ENCODE measurements around the gene FGD2. TPM values are rescaled to one million over a fixed set of nuclear protein-coding genes. Genes with fewer than 3 reads are reported as not detected.

FGD2 gene
- 0.09 and 0.13 TPM in 2 replicates for total RNA-seq (2021)
- long read RNA-seq: 0 reads

GRCh38 chr6:37005061-37005810 is at the start of gene FGD2:
Gene FGD2 (plus strand): TSS chr6:37005655. CDS start chr6:37005818, 163 bp downstream.
- no peak within 1 kb of the TSS for H2BK120ac ChIP-seq (ENCODE audit: low read depth, low read length, poor library complexity, severe bottlenecking)
- no peak within 1 kb of the TSS; the same call in 1 of the 2 replicates for H2BK15ac ChIP-seq (ENCODE audit: low read depth, low read length)
- no CpG with 5 or more reads among the region's 14 CpGs for WGBS (ENCODE audit: extremely low coverage, insufficient read length, low lambda C conversion rate)
- no peak within 1 kb of the TSS for H3K4me2 ChIP-seq (ENCODE audit: insufficient read depth, insufficient read length, low read length)
- Mint-ChIP-seq H3K4me3 (no peak within 1 kb of the TSS), H3K4me1 (no peaks in the 10 kb centered on the region), H3K36me3 (ENCODE audit: insufficient read depth in 1 of 3, low read depth in 3 of 3) (no peaks in the 10 kb centered on the region), H3K27ac (no peak within 1 kb of the TSS; a peak in 1 of 7 replicates), H3K9me3 (peaks cover 0 to 3% of the 10 kb centered on the region in 2 experiments; a peak in 2 of 5 replicates), H3K27me3 (ENCODE audit: low read depth) (peaks cover 6% of the 10 kb centered on the region; the same call in 1 of the 2 replicates)
- no peaks in the 10 kb centered on the region for H3K9me3 ChIP-seq (ENCODE audit: control insufficient read depth, low read depth, low read length)
- H3K14ac ChIP-seq (ENCODE audit: insufficient read depth, low read length): no peak within 1 kb of the TSS
- no peak within 1 kb of the TSS for H3K27ac ChIP-seq (ENCODE audit: insufficient read length, low read depth, low read length)
- no peak within 1 kb of the TSS for H2BK20ac ChIP-seq (ENCODE audit: low read depth, low read length, poor library complexity, severe bottlenecking)
- H4K8ac ChIP-seq (replicated peaks; ENCODE audit: insufficient read length, low read depth, low read length): no peak within 1 kb of the TSS
- no peak within 1 kb of the TSS for H2AFZ ChIP-seq (ENCODE audit: low read length)
- no peaks in the 10 kb centered on the region for H3K23me2 ChIP-seq (ENCODE audit: insufficient read length, low read depth, low read length, poor library complexity, severe bottlenecking)
- DNase-seq: no peak
- H3K4ac ChIP-seq (ENCODE audit: low read depth, low read length): no peak within 1 kb of the TSS
- H3K9ac ChIP-seq (ENCODE audit: extremely low read depth, insufficient read length, low read length): no peak within 1 kb of the TSS
- no peak within 1 kb of the TSS for H4K91ac ChIP-seq (ENCODE audit: insufficient read length, low read depth, low read length)
- no peak within 1 kb of the TSS for H4K5ac ChIP-seq (ENCODE audit: insufficient read length, low read depth, low read length)
- H2BK12ac ChIP-seq (ENCODE audit: insufficient read length, low read depth, low read length): no peak within 1 kb of the TSS
- H3K56ac ChIP-seq (ENCODE audit: insufficient read length, low read depth, low read length): no peak within 1 kb of the TSS
- no peaks in the 10 kb centered on the region for H3K79me1 ChIP-seq (ENCODE audit: insufficient read depth, low read depth, low read length, poor library complexity, severe bottlenecking)
- no peak within 1 kb of the TSS for H3K23ac ChIP-seq (ENCODE audit: insufficient read length, low read depth, low read length)
- no peak within 1 kb of the TSS for H2BK5ac ChIP-seq (ENCODE audit: insufficient read length, low read length)
- no peak for TF ChIP-seq CTCF (conservative IDR thresholded peaks at IDR 0.05)
- no peaks in the 10 kb centered on the region for H4K20me1 ChIP-seq (ENCODE audit: control insufficient read depth, insufficient read depth, insufficient read length)
- H3K79me2 ChIP-seq (ENCODE audit: insufficient read depth, low read length): no peaks in the 10 kb centered on the region
- no peak within 1 kb of the TSS for H3T11ph ChIP-seq (ENCODE audit: low read length)
- H3K27me3 ChIP-seq (ENCODE audit: insufficient read depth, low read length): no peaks in the 10 kb centered on the region
- H3K4me1 ChIP-seq (ENCODE audit: insufficient read depth, low read length): no peaks in the 10 kb centered on the region
- no peak within 1 kb of the TSS for H3K18ac ChIP-seq (ENCODE audit: insufficient read length, low read depth, low read length)
- no peak within 1 kb of the TSS for H2AK5ac ChIP-seq (ENCODE audit: insufficient read length, low read length)
